OCI-LY1 (cell line): ENCODE results near the gene ADIRF.
"Not testable (repeated sequence)": the region's sequence is repeated elsewhere in the genome, so short reads cannot be mapped to it uniquely, and the experiment has no call there.

Experiments
- H2AFZ ChIP-seq: fragments of 200-600 bp; sonication (generic), shearing (Covaris generic); 2 replicates; pipeline ENCODE4 v1.6.0; 2014; ENCODE audit warnings: antibody characterized with exemption, mild to moderate bottlenecking, low read length
- H3F3A ChIP-seq: fragments of 200-600 bp; sonication (generic), shearing (Covaris generic); 2 replicates; pipeline ENCODE4 v1.6.0; 2014; ENCODE audit warnings: mild to moderate bottlenecking, antibody characterized with exemption, low read length, moderate library complexity; ENCODE audit not compliant: insufficient read depth
- H3K27ac ChIP-seq: fragments of 200-600 bp; sonication (generic); 2 replicates; pipeline ENCODE4 v1.5.1; 2014; ENCODE audit warnings: low read length, mixed run types, mild to moderate bottlenecking, low read depth; ENCODE audit not compliant: poor library complexity, severe bottlenecking
- H3K27me3 ChIP-seq: fragments of 200-600 bp; sonication (generic); 2 replicates; pipeline ENCODE4 v1.6.0; 2014; ENCODE audit warnings: antibody characterized with exemption, mild to moderate bottlenecking, low read length, moderate library complexity; ENCODE audit not compliant: insufficient read depth
- H3K36me3 ChIP-seq: fragments of 200-600 bp; sonication (generic); 2 replicates; pipeline ENCODE4 v1.6.1; 2014; ENCODE audit warnings: mild to moderate bottlenecking, antibody characterized with exemption, low read length, moderate library complexity, mixed read lengths; ENCODE audit not compliant: insufficient read depth
- H3K4me1 ChIP-seq: fragments of 200-600 bp; sonication (generic); 2 replicates; pipeline ENCODE4 v1.5.1; 2014; ENCODE audit warnings: mild to moderate bottlenecking, low read length, moderate library complexity; ENCODE audit not compliant: insufficient read depth, severe bottlenecking
- H3K4me2 ChIP-seq: fragments of 200-600 bp; sonication (generic), shearing (Covaris generic); 2 replicates; pipeline ENCODE4 v1.6.1; 2014; ENCODE audit warnings: low read length
- H3K4me3 ChIP-seq: fragments of 200-600 bp; sonication (generic); 2 replicates; pipeline ENCODE4 v1.5.1; 2014; ENCODE audit warnings: low read length, low read depth, mild to moderate bottlenecking, mixed read lengths; ENCODE audit not compliant: poor library complexity, severe bottlenecking
- H3K79me2 ChIP-seq: fragments of 200-600 bp; shearing (Covaris generic); 2 replicates; pipeline ENCODE4 v1.6.1; 2016; ENCODE audit warnings: mixed run types, low read length, mixed read lengths; ENCODE audit not compliant: insufficient read depth
- H3K9ac ChIP-seq: fragments of 200-600 bp; sonication (generic), shearing (Covaris generic); 2 replicates; pipeline ENCODE4 v1.6.1; 2014; ENCODE audit warnings: mild to moderate bottlenecking, low read length, mixed read lengths
- H3K9me2 ChIP-seq: fragments of 200-600 bp; sonication (generic), shearing (Covaris generic); 2 replicates; pipeline ENCODE4 v1.6.1; 2014; ENCODE audit warnings: low read depth, mild to moderate bottlenecking, low read length, mixed read lengths
- H3K9me3 ChIP-seq: fragments of 200-600 bp; shearing (Covaris generic); 2 replicates; pipeline ENCODE4 v1.6.1; 2014; ENCODE audit warnings: low read length, mixed read lengths
- H4K20me1 ChIP-seq: fragments of 200-600 bp; sonication (generic), shearing (Covaris generic); 2 replicates; pipeline ENCODE4 v1.6.0; 2016; ENCODE audit warnings: mild to moderate bottlenecking, low read length; ENCODE audit not compliant: insufficient read depth
- CTCF ChIP-seq: fragments of 200-600 bp; sonication (generic), shearing (Covaris generic); IDR thresholded peaks from 2 replicates; pipeline ENCODE4 v1.5.1; 2017; ENCODE audit warnings: mild to moderate bottlenecking, antibody characterized with exemption, low read length, moderate library complexity, mixed read lengths
- EZH2 ChIP-seq: fragments of 200-600 bp; sonication (generic), shearing (Covaris generic); IDR thresholded peaks from 2 replicates; pipeline ENCODE4 v1.8.0; 2017; ENCODE audit warnings: borderline replicate concordance, mixed run types, mild to moderate bottlenecking, antibody characterized with exemption, low read length, moderate library complexity, mixed read lengths

ADIRF gene

GRCh38 chr10:86972613-86973380, 4.5 kb downstream of the ADIRF start:
- H3K4me3 ChIP-seq: no peak overlapping the region
- no peaks in the 10 kb centered on the region for H3F3A ChIP-seq
- H2AFZ ChIP-seq: no peak overlapping the region
- no peaks in the 10 kb centered on the region for H3K9me2 ChIP-seq
- TF ChIP-seq CTCF: no peak
- no peak for TF ChIP-seq EZH2
- H3K36me3 ChIP-seq: no peaks in the 10 kb centered on the region
- H3K4me1 ChIP-seq: peaks cover 18% of the 10 kb centered on the region
- H3K79me2 ChIP-seq: no peaks in the 10 kb centered on the region
- H3K9ac ChIP-seq: no peak overlapping the region
- no peaks in the 10 kb centered on the region for H3K9me3 ChIP-seq
- H4K20me1 ChIP-seq: no peaks in the 10 kb centered on the region
- H3K27me3 ChIP-seq: no peaks in the 10 kb centered on the region
- H3K4me2 ChIP-seq: no peak overlapping the region
- no peak overlapping the region for H3K27ac ChIP-seq

DNA sequence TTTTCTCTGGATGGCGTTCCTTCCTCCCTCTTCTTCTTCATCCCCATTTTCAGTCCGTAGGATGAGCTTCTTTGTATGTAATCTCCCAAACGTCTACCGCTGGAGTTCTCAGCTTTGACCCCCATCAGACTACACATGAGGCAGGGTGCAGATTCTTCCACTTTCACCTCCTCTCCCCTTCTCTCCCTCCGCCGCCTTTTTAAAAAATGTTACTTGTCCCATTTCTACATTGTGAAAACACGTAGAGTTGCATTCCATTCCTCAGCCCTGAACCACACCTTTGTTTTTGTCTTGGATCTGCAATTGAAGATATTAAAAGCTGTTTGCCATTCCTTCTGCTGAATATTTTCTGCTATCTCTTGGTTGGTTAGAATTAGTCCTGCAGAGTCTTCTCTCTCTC, 6.2 kb downstream of the ADIRF start:
- Histone ChIP-seq H3F3A (no peaks in the 10 kb centered on the region), H3K9me2 (no peaks in the 10 kb centered on the region), H2AFZ (no peak overlapping the region), H3K4me2 (no peak overlapping the region), H4K20me1 (no peaks in the 10 kb centered on the region), H3K9ac (no peak overlapping the region), H3K27me3 (no peaks in the 10 kb centered on the region), H3K4me3 (no peak overlapping the region), H3K36me3 (no peaks in the 10 kb centered on the region), H3K79me2 (no peaks in the 10 kb centered on the region), H3K4me1 (peaks cover 18% of the 10 kb centered on the region), H3K9me3 (no peaks in the 10 kb centered on the region), H3K27ac (no peak overlapping the region)
- TF ChIP-seq EZH2: no peak
- no peak for TF ChIP-seq CTCF

- Histone ChIP-seq H3K9ac (no peak overlapping the region), H3K9me2 (no peaks in the 10 kb centered on the region), H3K27me3 (no peaks in the 10 kb centered on the region), H3K4me2 (no peak overlapping the region), H3K4me1 (peaks cover 6% of the 10 kb centered on the region), H2AFZ (no peak overlapping the region), H3K36me3 (no peaks in the 10 kb centered on the region), H4K20me1 (no peaks in the 10 kb centered on the region), H3K4me3 (no peak overlapping the region), H3F3A (no peaks in the 10 kb centered on the region), H3K9me3 (no peaks in the 10 kb centered on the region), H3K79me2 (no peaks in the 10 kb centered on the region), H3K27ac (no peak overlapping the region)
- TF ChIP-seq CTCF: no peak
- no peak for TF ChIP-seq EZH2
These were observed 8.2 kb downstream of the ADIRF start for GRCh38 chr10:86976362-86977056.

DNA sequence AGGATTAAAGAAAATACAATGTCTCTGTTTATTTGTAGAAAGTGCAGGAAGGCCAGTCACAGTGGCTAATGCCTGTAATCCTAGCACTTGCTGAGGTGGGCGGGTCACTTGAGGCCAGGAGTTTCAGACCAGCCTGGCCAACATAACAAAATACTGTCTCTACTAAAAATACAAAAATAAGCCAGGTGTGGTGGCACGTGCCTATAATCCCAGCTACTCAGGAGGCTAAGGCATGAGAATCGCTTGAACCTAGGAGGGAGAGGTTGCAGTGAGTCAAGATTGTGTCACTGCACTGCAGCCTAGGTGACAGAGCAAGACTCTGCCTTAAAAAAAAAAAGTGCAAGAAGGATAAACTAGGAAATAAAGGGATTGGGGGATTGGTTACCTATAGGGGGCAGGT, 10.2 kb downstream of the ADIRF start:
- H3K4me3 ChIP-seq, H3K27me3 ChIP-seq, H3K9me3 ChIP-seq, H3K9ac ChIP-seq, H3K9me2 ChIP-seq, H3K27ac ChIP-seq, H2AFZ ChIP-seq, H4K20me1 ChIP-seq, H3K36me3 ChIP-seq, H3F3A ChIP-seq, H3K79me2 ChIP-seq, H3K4me2 ChIP-seq, H3K4me1 ChIP-seq: not testable (repeated sequence)
